Activated CD8-positive, alpha-beta T cell treated with anti-CD3 and anti-CD28 coated beads, Interleukin-2, amount 10 ng/mL, durations not matched to agents 7 days and 5 days (primary cell): ENCODE measurements around the gene DIS3L2. TPM values are rescaled to one million over a fixed set of nuclear protein-coding genes. Genes with fewer than 3 reads are reported as not detected.
"Not testable (repeated sequence)": the region's sequence is repeated elsewhere in the genome, so short reads cannot be mapped to it uniquely, and the experiment has no call there.

Experiments
- ATAC-seq: fragments of 150-1000 bp; cut with Tn5 transposase; one replicate; pipeline ENCODE4 v1.10.0; 2021; ENCODE audit warnings: moderate library complexity
- CTCF ChIA-PET: fragments of 350-600 bp; sonication (Branson Sonifier 250); formaldehyde crosslinking; loops from one replicate; lab custom pipeline; 2021; ENCODE audit warnings: antibody characterized with exemption; lab: Charles Lee
- POLR2A ChIA-PET: fragments of 350-600 bp; sonication (Branson Sonifier 250); formaldehyde crosslinking; loops from one replicate; lab custom pipeline; 2021; ENCODE audit warnings: antibody characterized with exemption; lab: Charles Lee
- DNase-seq: peaks from one replicate; pipeline ENCODE4 v3.0.0-alpha.2; 2020
- H3K27ac Mint-ChIP-seq: one replicate; pipeline ENCODE4 v1.8.0; 2021; ENCODE audit warnings: mild to moderate bottlenecking, mixed read lengths
- H3K27me3 Mint-ChIP-seq: one replicate; pipeline ENCODE4 v1.8.0; 2021; ENCODE audit warnings: low read depth, mixed read lengths
- H3K36me3 Mint-ChIP-seq: one replicate; pipeline ENCODE4 v1.8.0; 2021; ENCODE audit warnings: low read depth, mixed read lengths
- H3K4me1 Mint-ChIP-seq: one replicate; pipeline ENCODE4 v1.8.0; 2021; ENCODE audit warnings: low read depth, mixed read lengths
- H3K4me3 Mint-ChIP-seq: one replicate; pipeline ENCODE4 v1.8.0; 2021; ENCODE audit warnings: mild to moderate bottlenecking, mixed read lengths
- H3K9me3 Mint-ChIP-seq: one replicate; pipeline ENCODE4 v1.8.0; 2022; ENCODE audit warnings: mixed read lengths; ENCODE audit not compliant: insufficient read depth
- total RNA-seq, 2 experiments: library from RNA; stranded (reverse); gene quantifications; one replicate each; pipeline ENCODE4 v1.2.3, GENCODE V29; 2021

The DIS3L2 gene
- total RNA-seq, 2 experiments from 2014 or later: 32.2 to 36.2 TPM

GRCh38 chr2:232313645-232314044, 352.1 kb downstream of the DIS3L2 start:
- ATAC-seq, H3K4me3 Mint-ChIP-seq, H3K27me3 Mint-ChIP-seq, POLR2A ChIA-PET, DNase-seq: not testable (repeated sequence)
- Mint-ChIP-seq H3K9me3 (peaks cover 20% of the 10 kb centered on the region), H3K27ac (peak overlapping the region; percentile 76), H3K4me1 (peaks cover 92% of the 10 kb centered on the region), H3K36me3 (peaks cover 46% of the 10 kb centered on the region)
- CTCF ChIA-PET: interaction anchor here (2.3 to 8.1 kb wide), 5 partner anchors 9 to 31 kb away, joined by 7 to 98 read pairs (median 57); no protein-coding TSS in a partner anchor

- peaks cover 50% of the 10 kb centered on the region for H3K36me3 Mint-ChIP-seq
- peak; percentile 88 for ATAC-seq
- ChIA-PET POLR2A (interaction anchor here (0.6 to 1.6 kb wide), 6 partner anchors 10 to 354 kb away, joined by 3 to 9 read pairs (median 3); partner anchors contain the start of gene DIS3L2), CTCF (interaction anchor here (0.7 to 4.1 kb wide), 11 partner anchors 9 to 408 kb away, joined by 3 to 57 read pairs (median 7); no protein-coding TSS in a partner anchor)
- no peaks in the 10 kb centered on the region for H3K27me3 Mint-ChIP-seq
- peak overlapping the region; percentile 96 for H3K27ac Mint-ChIP-seq
- peaks cover 92% of the 10 kb centered on the region for H3K4me1 Mint-ChIP-seq
- peak; percentile 92 for DNase-seq
- peaks cover 20% of the 10 kb centered on the region for H3K9me3 Mint-ChIP-seq
- H3K4me3 Mint-ChIP-seq: peak overlapping the region; percentile 42
These were observed 353.8 kb downstream of the DIS3L2 start for GRCh38 chr2:232315049-232315922.

- ATAC-seq (no peak), DNase-seq (no peak)
- H3K27ac Mint-ChIP-seq: peak overlapping the region; percentile 96
- H3K4me1 Mint-ChIP-seq: peaks cover 92% of the 10 kb centered on the region
- peak overlapping the region; percentile 42 for H3K4me3 Mint-ChIP-seq
- ChIA-PET POLR2A (interaction anchor here (0.6 to 1.6 kb wide), 4 partner anchors 10 to 355 kb away, joined by 3 to 9 read pairs (median 4); partner anchors contain the start of gene DIS3L2), CTCF (interaction anchor here (0.6 to 4.1 kb wide), 9 partner anchors 10 to 414 kb away, joined by 3 to 57 read pairs (median 7); no protein-coding TSS in a partner anchor)
- peaks cover 20% of the 10 kb centered on the region for H3K9me3 Mint-ChIP-seq
- no peaks in the 10 kb centered on the region for H3K27me3 Mint-ChIP-seq
- peaks cover 50% of the 10 kb centered on the region for H3K36me3 Mint-ChIP-seq
These were observed 354.4 kb downstream of the DIS3L2 start for GRCh38 chr2:232315923-232316299.

GRCh38 chr2:232316461-232317330, 355.2 kb downstream of the DIS3L2 start:
- H3K27me3 Mint-ChIP-seq: no peaks in the 10 kb centered on the region
- peak overlapping the region; percentile 96 for H3K27ac Mint-ChIP-seq
- DNase-seq (no peak), ATAC-seq (no peak)
- H3K9me3 Mint-ChIP-seq: peaks cover 20% of the 10 kb centered on the region
- ChIA-PET POLR2A (interaction anchor here (1.4 to 1.6 kb wide), 2 partner anchors 9 to 356 kb away, joined by 5 to 9 read pairs; partner anchors contain the start of gene DIS3L2), CTCF (interaction anchor here (0.6 to 4.1 kb wide), 6 partner anchors 9 to 415 kb away, joined by 3 to 57 read pairs (median 17); no protein-coding TSS in a partner anchor)
- H3K4me3 Mint-ChIP-seq: peak overlapping the region; percentile 42
- H3K36me3 Mint-ChIP-seq: peaks cover 48% of the 10 kb centered on the region
- H3K4me1 Mint-ChIP-seq: peaks cover 93% of the 10 kb centered on the region

DNA sequence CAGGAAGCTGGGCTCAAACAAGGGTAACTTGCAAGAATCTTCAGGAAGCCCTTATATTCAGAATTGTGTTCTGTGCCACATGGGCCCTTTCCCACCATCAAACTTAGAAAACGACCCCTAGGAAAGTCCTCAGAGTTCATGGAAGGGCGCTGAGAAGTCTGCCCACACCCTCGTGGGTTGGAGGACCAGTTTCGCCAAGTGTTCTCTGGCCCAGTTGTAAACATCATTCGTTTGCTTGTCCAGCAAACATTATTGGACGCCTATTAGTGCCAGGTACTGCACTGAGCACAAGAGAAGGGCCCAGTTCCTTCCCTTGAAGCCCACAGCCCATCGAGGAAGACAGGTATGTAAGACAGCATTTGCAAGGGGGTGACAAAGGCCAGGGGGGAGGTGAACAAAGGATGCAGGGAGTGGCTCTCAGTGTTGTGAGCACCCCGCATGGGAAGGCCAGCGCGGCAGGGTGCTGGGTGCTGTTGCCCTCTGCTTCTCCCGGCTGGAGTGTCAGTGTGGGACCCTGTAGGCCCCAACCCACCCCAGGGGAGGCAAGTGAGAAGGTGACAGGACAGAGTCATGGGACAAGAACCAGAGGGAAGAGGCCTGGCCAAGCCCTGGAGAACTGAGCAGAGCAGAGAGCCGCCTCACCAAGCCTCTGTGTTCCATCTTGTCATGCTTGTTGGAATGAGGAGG, 356.8 kb downstream of the DIS3L2 start:
- H3K4me3 Mint-ChIP-seq: peak overlapping the region; percentile 71
- no peak for ATAC-seq
- peaks cover 5% of the 10 kb centered on the region for H3K9me3 Mint-ChIP-seq
- no peak for DNase-seq
- peak overlapping the region; percentile 86 for H3K27ac Mint-ChIP-seq
- ChIA-PET CTCF (interaction anchor here (1.2 to 4.1 kb wide), 2 partner anchors 8 to 26 kb away, joined by 4 to 44 read pairs; no protein-coding TSS in a partner anchor), POLR2A (no interaction called here)
- peaks cover 33% of the 10 kb centered on the region for H3K36me3 Mint-ChIP-seq
- H3K27me3 Mint-ChIP-seq: no peaks in the 10 kb centered on the region
- peaks cover 96% of the 10 kb centered on the region for H3K4me1 Mint-ChIP-seq

GRCh38 chr2:232319067-232319802, 357.7 kb downstream of the DIS3L2 start:
- DNase-seq (no peak), ATAC-seq (no peak)
- no peaks in the 10 kb centered on the region for H3K27me3 Mint-ChIP-seq
- peaks cover 24% of the 10 kb centered on the region for H3K36me3 Mint-ChIP-seq
- H3K27ac Mint-ChIP-seq: peak overlapping the region; percentile 86
- POLR2A ChIA-PET: interaction anchor here (0.5 to 4.3 kb wide), 2 partner anchors 10 to 145 kb away, joined by 3 to 48 read pairs; no protein-coding TSS in a partner anchor
- peaks cover 91% of the 10 kb centered on the region for H3K4me1 Mint-ChIP-seq
- H3K9me3 Mint-ChIP-seq: no peaks in the 10 kb centered on the region
- CTCF ChIA-PET: interaction anchor here (1.0 to 10.0 kb wide), 6 partner anchors 10 to 418 kb away, joined by 3 to 99 read pairs (median 47); partner anchors contain the start of gene NPPC
- peak overlapping the region; percentile 71 for H3K4me3 Mint-ChIP-seq

DNA sequence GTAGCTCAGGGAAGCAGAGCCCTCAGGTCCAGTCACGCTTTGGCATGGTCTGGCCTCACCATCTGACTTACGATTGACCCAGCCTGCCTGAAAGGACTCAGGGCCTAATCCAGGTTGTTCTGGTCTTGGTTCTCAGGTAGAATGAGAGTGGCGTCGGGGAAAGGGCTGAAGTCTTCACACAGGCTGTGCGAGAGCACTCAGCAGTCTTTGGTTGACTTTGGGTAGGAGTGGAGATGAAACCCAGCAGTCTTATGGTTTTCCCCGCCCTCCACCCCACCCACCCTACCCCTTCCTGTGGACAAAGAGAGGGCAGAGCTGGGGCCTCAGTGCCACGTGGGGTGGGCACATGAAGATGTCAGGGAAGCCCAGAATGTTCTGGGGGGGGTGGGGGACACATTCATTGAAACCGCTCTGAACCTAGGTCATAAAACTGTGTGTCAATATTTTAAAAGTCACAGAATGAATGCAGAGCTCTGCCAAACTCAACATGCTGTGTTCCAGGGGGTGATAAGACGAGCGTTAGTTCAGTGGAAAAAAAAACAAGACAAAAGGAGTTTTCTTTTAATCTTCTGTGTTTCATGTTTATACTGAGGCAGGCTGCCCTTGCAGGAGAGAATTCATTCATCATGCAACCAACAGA, 358.4 kb downstream of the DIS3L2 start:
- CTCF ChIA-PET: interaction anchor here (1.0 to 10.0 kb wide), 6 partner anchors 10 to 419 kb away, joined by 3 to 99 read pairs (median 47); partner anchors contain the start of gene NPPC
- no peaks in the 10 kb centered on the region for H3K27me3 Mint-ChIP-seq
- peak overlapping the region; percentile 86 for H3K27ac Mint-ChIP-seq
- H3K4me3 Mint-ChIP-seq: peak overlapping the region; percentile 71
- peaks cover 17% of the 10 kb centered on the region for H3K36me3 Mint-ChIP-seq
- POLR2A ChIA-PET: interaction anchor here (4.3 kb wide), 1 partner anchor 11 kb away, joined by 48 read pairs; no protein-coding TSS in a partner anchor
- no peak for ATAC-seq
- no peak for DNase-seq
- no peaks in the 10 kb centered on the region for H3K9me3 Mint-ChIP-seq
- peaks cover 88% of the 10 kb centered on the region for H3K4me1 Mint-ChIP-seq

DNA sequence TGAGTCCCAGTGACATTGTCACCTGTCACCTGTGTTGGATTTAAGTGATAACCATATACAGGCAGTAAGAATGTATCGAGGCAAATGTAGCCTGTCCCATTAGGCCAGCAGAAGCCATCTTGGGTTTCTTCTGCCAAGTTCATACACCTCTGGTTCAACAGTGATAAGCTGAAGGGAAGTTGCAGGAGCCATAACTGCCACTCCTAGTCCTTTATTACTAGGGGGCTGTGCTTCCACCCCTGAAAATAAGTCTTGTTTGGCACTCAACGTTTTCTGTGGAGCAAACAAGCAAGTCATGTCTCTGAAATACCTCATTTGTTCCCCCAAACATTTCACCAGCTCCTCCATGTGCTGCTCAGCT, 358.9 kb downstream of the DIS3L2 start:
- ChIA-PET POLR2A (interaction anchor here (4.3 kb wide), 1 partner anchor 11 kb away, joined by 48 read pairs; no protein-coding TSS in a partner anchor), CTCF (interaction anchor here (1.0 to 10.0 kb wide), 7 partner anchors 11 to 420 kb away, joined by 3 to 99 read pairs (median 3); partner anchors contain the start of gene NPPC)
- Mint-ChIP-seq H3K4me1 (peaks cover 83% of the 10 kb centered on the region), H3K9me3 (no peaks in the 10 kb centered on the region), H3K4me3 (peak overlapping the region; percentile 71), H3K36me3 (peaks cover 15% of the 10 kb centered on the region), H3K27me3 (no peaks in the 10 kb centered on the region), H3K27ac (peak overlapping the region; percentile 86)
- ATAC-seq (no peak), DNase-seq (no peak)

DNA sequence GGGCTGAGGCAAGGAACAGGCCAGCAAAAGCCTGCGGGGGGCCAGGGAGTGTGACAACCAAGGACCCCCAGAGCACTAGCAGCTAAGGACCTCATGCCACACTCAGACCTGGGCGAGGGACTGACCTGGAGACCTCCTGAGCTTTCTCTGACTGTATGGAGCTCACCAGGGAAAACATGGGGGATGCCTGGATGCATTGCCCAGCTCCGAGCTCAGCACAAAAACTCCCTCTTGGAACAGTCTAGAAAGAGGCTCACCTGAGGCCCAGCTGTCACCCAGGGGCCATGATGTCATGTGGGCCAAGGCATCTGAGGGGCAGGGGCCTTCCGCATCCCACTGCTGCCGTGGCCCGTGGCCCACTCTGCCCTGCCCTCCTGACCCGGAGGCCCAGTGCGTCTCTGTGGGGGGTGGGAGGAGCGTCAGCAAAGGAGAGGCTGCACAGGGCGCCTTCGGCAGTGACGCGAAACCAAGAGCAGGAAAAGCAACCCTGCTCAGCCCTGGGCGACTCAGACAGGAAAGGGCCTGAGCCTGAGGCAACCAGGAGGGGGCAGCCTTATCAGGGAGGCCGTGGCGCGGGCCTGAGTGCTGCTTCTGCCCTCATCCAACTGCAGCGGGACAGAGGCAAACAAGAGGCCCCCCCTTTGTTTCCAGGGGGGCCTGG, 359.8 kb downstream of the DIS3L2 start:
- Mint-ChIP-seq H3K4me3 (peak overlapping the region; percentile 61), H3K4me1 (peaks cover 74% of the 10 kb centered on the region), H3K27ac (peak overlapping the region; percentile 86), H3K9me3 (no peaks in the 10 kb centered on the region), H3K36me3 (peaks cover 14% of the 10 kb centered on the region), H3K27me3 (no peaks in the 10 kb centered on the region)
- CTCF ChIA-PET: interaction anchor here (1.0 to 10.0 kb wide), 9 partner anchors 12 to 396 kb away, joined by 3 to 99 read pairs (median 3); partner anchors contain the start of gene NPPC
- DNase-seq (peak; percentile 87), ATAC-seq (peak; percentile 84)
- POLR2A ChIA-PET: interaction anchor here (0.7 to 4.3 kb wide), 2 partner anchors 12 to 229 kb away, joined by 3 to 48 read pairs; partner anchors contain the start of genes EIF4E2 and TIGD1
